Smooth muscle cell (in vitro differentiated cells): ENCODE data around the gene SLC66A1. TPM values are rescaled to one million over a fixed set of nuclear protein-coding genes. Genes with fewer than 3 reads are reported as not detected.
"Not testable (repeated sequence)": the region's sequence is repeated elsewhere in the genome, so short reads cannot be mapped to it uniquely, and the experiment has no call there.

Experiments
- DNase-seq: peaks from one replicate; lab custom pipeline; 2025; ENCODE audit not compliant: unreplicated experiment; lab: John Stamatoyannopoulos, UW
- H2AFZ ChIP-seq: fragments of 200-600 bp; sonication (generic); 2 replicates; pipeline ENCODE4 v1.6.0; 2016; ENCODE audit warnings: antibody characterized with exemption, low read depth, mild to moderate bottlenecking
- H3F3A ChIP-seq: fragments of 200-600 bp; sonication (generic); 2 replicates; pipeline ENCODE4 v1.6.0; 2017; ENCODE audit warnings: antibody characterized with exemption, low read depth
- H3K27ac ChIP-seq: fragments of 200-600 bp; sonication (generic); 2 replicates; pipeline ENCODE4 v1.5.1; 2016; ENCODE audit warnings: low read depth, mild to moderate bottlenecking
- H3K27me3 ChIP-seq: fragments of 200-600 bp; sonication (generic); 2 replicates; pipeline ENCODE4 v1.6.1; 2016; ENCODE audit warnings: low read depth, mild to moderate bottlenecking
- H3K36me3 ChIP-seq: fragments of 200-600 bp; sonication (generic); 2 replicates; pipeline ENCODE4 v1.5.1; 2016; ENCODE audit warnings: low read depth
- H3K4me1 ChIP-seq: fragments of 200-600 bp; sonication (generic); 2 replicates; pipeline ENCODE4 v1.5.1; 2016; ENCODE audit warnings: low read depth
- H3K4me2 ChIP-seq: fragments of 200-600 bp; sonication (generic); 2 replicates; pipeline ENCODE4 v1.6.0; 2016; ENCODE audit warnings: mild to moderate bottlenecking
- H3K4me3 ChIP-seq: fragments of 200-600 bp; sonication (generic); 2 replicates; pipeline ENCODE4 v1.5.1; 2016; ENCODE audit warnings: mild to moderate bottlenecking
- H3K79me2 ChIP-seq: fragments of 200-600 bp; sonication (generic); 2 replicates; pipeline ENCODE4 v1.6.0; 2016; ENCODE audit warnings: low read depth, mild to moderate bottlenecking
- H3K9ac ChIP-seq: fragments of 200-600 bp; sonication (generic); 2 replicates; pipeline ENCODE4 v1.6.0; 2016; ENCODE audit warnings: low read depth
- H3K9me3 ChIP-seq: fragments of 200-600 bp; sonication (generic); replicated peaks from 2 replicates; pipeline ENCODE4 v1.5.1; 2016; ENCODE audit warnings: low read depth
- H4K20me1 ChIP-seq: fragments of 200-600 bp; sonication (generic); 2 replicates; pipeline ENCODE4 v1.6.0; 2016; ENCODE audit warnings: low read depth
- CTCF ChIP-seq: fragments of 200-600 bp; sonication (generic); IDR thresholded peaks from 2 replicates; pipeline ENCODE4 v1.5.1; 2017; ENCODE audit warnings: borderline replicate concordance, mild to moderate bottlenecking, antibody characterized with exemption; ENCODE audit not compliant: insufficient read depth, poor library complexity, severe bottlenecking
- WGBS: methylation state at CpG from one replicate; pipeline ENCODE4 v1.1.7; 2016; ENCODE audit warnings: low lambda C conversion rate; 5-methylcytosine and 5-hydroxymethylcytosine counted together
- polyA plus RNA-seq: library from polyadenylated mRNA; unstranded; fragments of >200 nt; fragmentation: Nextera tagmentation; extraction: Ambion mirVana; gene quantifications from 2 replicates; pipeline ENCODE4 v1.2.1, GENCODE V29; 2016
- total RNA-seq: library from RNA; depleted of rRNA; stranded (reverse); fragments of >200 nt; gene quantifications from 2 replicates; pipeline ENCODE4 v1.2.3, GENCODE V29; 2014

Gene SLC66A1
- total and polyA plus RNA-seq, 2 experiments from 2014 or later, result 21.9 to 23.9 TPM

GRCh38 chr1:19272064-19272463 is 40.1 kb upstream of the SLC66A1 start:
- H3K4me1 ChIP-seq, result no peaks in the 10 kb centered on the region
- no peak overlapping the region for H3K4me3 ChIP-seq
- no peak for DNase-seq
- H3F3A ChIP-seq, result no peaks in the 10 kb centered on the region
- no peak for TF ChIP-seq CTCF
- H2AFZ ChIP-seq, result no peak overlapping the region
- no peak overlapping the region for H3K4me2 ChIP-seq
- H3K27ac ChIP-seq, result no peak overlapping the region
- no peaks in the 10 kb centered on the region for H3K36me3 ChIP-seq
- H3K9me3 ChIP-seq, result no peaks in the 10 kb centered on the region
- H4K20me1 ChIP-seq, result no peaks in the 10 kb centered on the region
- H3K79me2 ChIP-seq, result no peaks in the 10 kb centered on the region
- no peak overlapping the region for H3K9ac ChIP-seq
- no peaks in the 10 kb centered on the region for H3K27me3 ChIP-seq

- WGBS, result 93% methylated on average over 22 of the region's 22 CpGs
- no peak for TF ChIP-seq CTCF
- no peaks in the 10 kb centered on the region for H3K36me3 ChIP-seq
- no peaks in the 10 kb centered on the region for H3K79me2 ChIP-seq
- no peak overlapping the region for H3K27ac ChIP-seq
- no peaks in the 10 kb centered on the region for H3K27me3 ChIP-seq
- no peak overlapping the region for H3K4me2 ChIP-seq
- H3F3A ChIP-seq, result no peaks in the 10 kb centered on the region
- no peaks in the 10 kb centered on the region for H4K20me1 ChIP-seq
- H3K9ac ChIP-seq, result no peak overlapping the region
- H3K4me1 ChIP-seq, result no peaks in the 10 kb centered on the region
- H3K9me3 ChIP-seq, result no peaks in the 10 kb centered on the region
- no peak overlapping the region for H3K4me3 ChIP-seq
- H2AFZ ChIP-seq, result no peak overlapping the region
- no peak for DNase-seq
Measured at GRCh38 chr1:19273106-19273843, 38.9 kb upstream of the SLC66A1 start.

- not testable (repeated sequence) for H3K4me2 ChIP-seq, H3F3A ChIP-seq, H3K4me1 ChIP-seq, H4K20me1 ChIP-seq, H3K36me3 ChIP-seq, H3K9me3 ChIP-seq, H3K4me3 ChIP-seq, H3K79me2 ChIP-seq, DNase-seq, H3K9ac ChIP-seq, H2AFZ ChIP-seq, H3K27me3 ChIP-seq, H3K27ac ChIP-seq
- 96% methylated on average over 52 of the region's 66 CpGs for WGBS
Measured at GRCh38 chr1:19273844-19274531, 38.1 kb upstream of the SLC66A1 start.

- 94% methylated on average over 5 of the region's 5 CpGs for WGBS
- no peak for TF ChIP-seq CTCF
- H3K27me3 ChIP-seq, result no peaks in the 10 kb centered on the region
- no peak overlapping the region for H3K4me3 ChIP-seq
- DNase-seq, result no peak
- no peaks in the 10 kb centered on the region for H3K79me2 ChIP-seq
- no peaks in the 10 kb centered on the region for H3F3A ChIP-seq
- no peak overlapping the region for H3K4me2 ChIP-seq
- H2AFZ ChIP-seq, result no peak overlapping the region
- H3K9me3 ChIP-seq, result no peaks in the 10 kb centered on the region
- H3K36me3 ChIP-seq, result no peaks in the 10 kb centered on the region
- no peaks in the 10 kb centered on the region for H4K20me1 ChIP-seq
- H3K4me1 ChIP-seq, result no peaks in the 10 kb centered on the region
- no peak overlapping the region for H3K27ac ChIP-seq
- no peak overlapping the region for H3K9ac ChIP-seq
Measured at GRCh38 chr1:19274636-19275035, 37.5 kb upstream of the SLC66A1 start.
